GM12801 (cell line): ENCODE data around the gene TUBE1.

Experiments
- CTCF ChIP-seq: IDR thresholded peaks from one replicate; pipeline ENCODE4 v1.5.1; 2011; ENCODE audit warnings: control low read depth; ENCODE audit not compliant: insufficient read length; ENCODE audit errors: extremely low read depth

The TUBE1 gene

GRCh38 chr6:112030961-112031660 lies 56.2 kb downstream of the TUBE1 start:
- TF ChIP-seq CTCF, result no peak

- no peak for TF ChIP-seq CTCF
Observed at GRCh38 chr6:112030206-112030960, 56.9 kb downstream of the TUBE1 start.

- TF ChIP-seq CTCF, result no peak
Observed at GRCh38 chr6:112029045-112029822, 58.0 kb downstream of the TUBE1 start.

GRCh38 chr6:112027942-112028674 lies 59.2 kb downstream of the TUBE1 start:
- TF ChIP-seq CTCF, result no peak

- no peak for TF ChIP-seq CTCF
Observed at GRCh38 chr6:112026933-112027332, 60.3 kb downstream of the TUBE1 start.

GRCh38 chr6:112024464-112024863 lies 62.8 kb downstream of the TUBE1 start:
- no peak for TF ChIP-seq CTCF

- no peak for TF ChIP-seq CTCF
Observed at GRCh38 chr6:112022749-112023148, 64.5 kb downstream of the TUBE1 start.
